ENCODE data around the gene CCR2. TPM values are rescaled to one million over a fixed set of nuclear protein-coding genes. Genes with fewer than 3 reads are reported as not detected.

CCR2 gene
- total and polyA plus RNA-seq, 12 donors, result 0.30 to 5.6 (median 0.80) TPM

DNA sequence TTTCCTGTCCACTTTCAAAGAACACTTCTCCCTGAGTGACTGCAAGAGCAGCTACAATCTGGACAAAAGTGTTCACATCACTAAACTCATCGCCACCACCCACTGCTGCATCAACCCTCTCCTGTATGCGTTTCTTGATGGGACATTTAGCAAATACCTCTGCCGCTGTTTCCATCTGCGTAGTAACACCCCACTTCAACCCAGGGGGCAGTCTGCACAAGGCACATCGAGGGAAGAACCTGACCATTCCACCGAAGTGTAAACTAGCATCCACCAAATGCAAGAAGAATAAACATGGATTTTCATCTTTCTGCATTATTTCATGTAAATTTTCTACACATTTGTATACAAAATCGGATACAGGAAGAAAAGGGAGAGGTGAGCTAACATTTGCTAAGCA is 54.9 kb downstream of the CCR2 start:
- Histone ChIP-seq H3K4me3 (no peak overlapping the region), H3K27ac (no peak overlapping the region), H3K27me3 (no peaks in the 10 kb centered on the region), H3K36me3 (replicated peaks in 1 of 2) (no peaks in the 10 kb centered on the region), H3K4me1 (replicated peaks in 1 of 2) (no peaks in the 10 kb centered on the region), H3K9me3 (replicated peaks in 1 of 3) (no peaks in the 10 kb centered on the region)
- WGBS, 4 donors, result 87 to 89% (median 87%) methylated on average over 7 of the region's 7 CpGs
- TF ChIP-seq POLR2A (IDR thresholded peaks at IDR 0.05), result no peak
- TF ChIP-seq, protein P1, sequence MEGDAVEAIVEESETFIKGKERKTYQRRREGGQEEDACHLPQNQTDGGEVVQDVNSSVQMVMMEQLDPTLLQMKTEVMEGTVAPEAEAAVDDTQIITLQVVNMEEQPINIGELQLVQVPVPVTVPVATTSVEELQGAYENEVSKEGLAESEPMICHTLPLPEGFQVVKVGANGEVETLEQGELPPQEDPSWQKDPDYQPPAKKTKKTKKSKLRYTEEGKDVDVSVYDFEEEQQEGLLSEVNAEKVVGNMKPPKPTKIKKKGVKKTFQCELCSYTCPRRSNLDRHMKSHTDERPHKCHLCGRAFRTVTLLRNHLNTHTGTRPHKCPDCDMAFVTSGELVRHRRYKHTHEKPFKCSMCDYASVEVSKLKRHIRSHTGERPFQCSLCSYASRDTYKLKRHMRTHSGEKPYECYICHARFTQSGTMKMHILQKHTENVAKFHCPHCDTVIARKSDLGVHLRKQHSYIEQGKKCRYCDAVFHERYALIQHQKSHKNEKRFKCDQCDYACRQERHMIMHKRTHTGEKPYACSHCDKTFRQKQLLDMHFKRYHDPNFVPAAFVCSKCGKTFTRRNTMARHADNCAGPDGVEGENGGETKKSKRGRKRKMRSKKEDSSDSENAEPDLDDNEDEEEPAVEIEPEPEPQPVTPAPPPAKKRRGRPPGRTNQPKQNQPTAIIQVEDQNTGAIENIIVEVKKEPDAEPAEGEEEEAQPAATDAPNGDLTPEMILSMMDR (IDR thresholded peaks at IDR 0.05), result no peak
- intact Hi-C loops (cut with DNase I), result no loop called here
- DNase-seq, result no peak

DNA sequence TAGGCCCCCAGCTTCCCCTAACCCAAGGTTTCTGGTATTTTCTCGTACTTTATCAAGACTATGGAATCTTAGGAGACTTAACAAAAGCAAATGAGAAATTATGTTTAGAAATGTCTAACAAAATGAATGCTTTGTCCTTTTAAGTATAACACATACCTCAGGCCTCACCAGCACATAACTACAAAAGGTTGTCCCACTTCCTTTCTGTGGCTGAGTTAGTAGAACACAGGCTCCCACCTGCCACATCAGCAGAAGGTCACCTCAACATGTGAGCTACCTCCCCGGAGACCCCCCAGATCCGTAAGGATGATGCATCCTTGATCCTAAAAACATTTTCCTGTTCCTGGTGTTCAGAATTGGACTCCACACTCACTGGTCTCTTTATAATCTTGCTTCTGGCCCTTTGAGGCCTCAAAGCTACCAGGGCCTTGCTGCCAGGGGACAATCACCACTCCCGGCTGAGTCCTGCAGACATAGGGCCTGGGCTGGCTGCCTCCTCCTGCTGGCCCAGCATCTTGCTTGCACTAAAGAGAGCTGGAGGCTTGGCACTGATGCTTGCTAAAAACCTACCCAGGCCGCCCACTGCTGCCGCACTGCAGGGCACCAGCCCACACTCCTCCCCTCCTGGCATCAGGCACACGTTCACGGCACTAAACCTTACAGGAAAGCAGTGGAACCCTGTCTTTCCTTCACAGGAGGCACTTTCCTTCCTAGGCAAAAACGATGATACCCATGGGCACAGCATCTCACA is 56.0 kb downstream of the CCR2 start:
- no peaks in the 10 kb centered on the region for H3K4me1 ChIP-seq (replicated peaks in 1 of 2)
- H3K36me3 ChIP-seq (replicated peaks in 1 of 2), result no peaks in the 10 kb centered on the region
- H3K9me3 ChIP-seq (replicated peaks in 1 of 3), result no peaks in the 10 kb centered on the region
- no peak overlapping the region for H3K4me3 ChIP-seq
- no peak for DNase-seq
- 86 to 92% (median 90%) methylated on average over 9 of the region's 9 CpGs for WGBS, 4 donors
- TF ChIP-seq POLR2A (IDR thresholded peaks at IDR 0.05), result no peak
- TF ChIP-seq, protein P1 (IDR thresholded peaks at IDR 0.05), result no peak
- H3K27ac ChIP-seq, result no peak overlapping the region
- intact Hi-C loops (cut with DNase I), result no loop called here
- H3K27me3 ChIP-seq, result no peaks in the 10 kb centered on the region

Other genes starting within 250 kb of the CCR2 start
- 10 to 100 TPM in 6 of 9 donors, 1 to 10 TPM in 3; 1.7 to 41.9 (median 20.0) TPM for gene CCR1, start 145.8 kb upstream of the CCR2 start, total RNA-seq
- 1 to 10 TPM; 5.5 to 8.5 (median 6.7) TPM for gene CCR1, start 145.8 kb upstream of the CCR2 start, polyA plus RNA-seq
- not detected for gene CCR3, start 111.7 kb upstream of the CCR2 start, total RNA-seq
- gene CCR3, start 111.7 kb upstream of the CCR2 start, polyA plus RNA-seq, result under 1 TPM in 1 of 3 donors, not detected in 2; 0.07 TPM
- 1 to 10 TPM in 3 of 9 donors, under 1 TPM in 6; 0.06 to 3.7 (median 0.54) TPM for gene CCR5, start 16.8 kb downstream of the CCR2 start, total RNA-seq
- 1 to 10 TPM in 2 of 3 donors, under 1 TPM in 1; 0.91 to 2.5 (median 1.6) TPM for gene CCR5, start 16.8 kb downstream of the CCR2 start, polyA plus RNA-seq
- gene CCRL2, start 53.1 kb downstream of the CCR2 start, total RNA-seq, result 1 to 10 TPM in 8 of 9 donors, under 1 TPM in 1; 0.60 to 2.5 (median 1.9) TPM
- 1 to 10 TPM; 1.1 to 6.8 (median 1.8) TPM for gene CCRL2, start 53.1 kb downstream of the CCR2 start, polyA plus RNA-seq
- gene LTF, start 110.8 kb downstream of the CCR2 start, total RNA-seq, result 1 to 10 TPM in 6 of 9 donors, under 1 TPM in 3; 0.50 to 3.7 (median 1.8) TPM
- gene LTF, start 110.8 kb downstream of the CCR2 start, polyA plus RNA-seq, result 1 to 10 TPM in 1 of 3 donors, under 1 TPM in 2; 0.55 to 1.4 (median 0.94) TPM
- not detected for gene RTP3, start 143.9 kb downstream of the CCR2 start, total RNA-seq
- gene RTP3, start 143.9 kb downstream of the CCR2 start, polyA plus RNA-seq, result not detected
- gene LRRC2, start 212.2 kb downstream of the CCR2 start, total RNA-seq, result 1 to 10 TPM in 6 of 9 donors, under 1 TPM in 2, not detected in 1; 0.09 to 4.7 (median 2.5) TPM
- 1 to 10 TPM in 1 of 3 donors, under 1 TPM in 2; 0.27 to 1.2 (median 0.32) TPM for gene LRRC2, start 212.2 kb downstream of the CCR2 start, polyA plus RNA-seq